Cardiac muscle cell (in vitro differentiated cells and primary cell): Measurements from ENCODE around the gene CCR8. TPM values are rescaled to one million over a fixed set of nuclear protein-coding genes. Genes with fewer than 3 reads are reported as not detected.

ENCODE experiments used
- DNase-seq, 2 donors: peaks; one replicate each; pipeline versions ENCODE4 v3.0.0 to v3.0.0-alpha.2; 2010 to 2017; ENCODE audit warnings: low read depth in 1 of 2, low spot score in 1 of 2
- H3K27ac ChIP-seq: fragments of 200-600 bp; sonication (generic); 2 replicates; pipeline ENCODE4 v1.5.1; 2016
- H3K27me3 ChIP-seq: fragments of 200-600 bp; sonication (generic); 2 replicates; pipeline ENCODE4 v1.6.0; 2016; ENCODE audit warnings: control low read depth
- H3K36me3 ChIP-seq: fragments of 200-600 bp; sonication (generic); 2 replicates; pipeline ENCODE4 v1.5.1; 2016; ENCODE audit warnings: control low read depth
- H3K4me1 ChIP-seq: fragments of 200-600 bp; sonication (generic); 2 replicates; pipeline ENCODE4 v1.8.1; 2017; ENCODE audit warnings: low read depth, mild to moderate bottlenecking, mixed run types
- H3K4me3 ChIP-seq: fragments of 200-600 bp; sonication (generic); 2 replicates; pipeline ENCODE4 v1.5.1; 2016; ENCODE audit warnings: mild to moderate bottlenecking
- H3K9me3 ChIP-seq: fragments of 200-600 bp; sonication (generic); 2 replicates; pipeline ENCODE4 v1.5.1; 2017; ENCODE audit warnings: low read depth, mild to moderate bottlenecking, control low read depth
- CTCF ChIP-seq: IDR thresholded peaks from 2 replicates; pipeline ENCODE4 v1.5.1; 2012; ENCODE audit warnings: low read depth, mild to moderate bottlenecking, low read length
- polyA plus RNA-seq: library from polyadenylated mRNA; unstranded; fragments of >200 nt; fragmentation: Nextera tagmentation; extraction: Ambion mirVana; gene quantifications from 2 replicates; pipeline ENCODE4 v1.2.1, GENCODE V29; 2016
- total RNA-seq: library from RNA; depleted of rRNA; stranded (reverse); fragments of >200 nt; gene quantifications from 2 replicates; pipeline ENCODE4 v1.2.3, GENCODE V29; 2016

Gene CCR8
- total and polyA plus RNA-seq, 2 experiments from 2014 or later: not detected

GRCh38 chr3:39284457-39284881 lies 45.0 kb upstream of the CCR8 start:
- DNase-seq: peak in 1 of 2 donors; percentile 10
- no peak for TF ChIP-seq CTCF

GRCh38 chr3:39285332-39285731 lies 44.2 kb upstream of the CCR8 start:
- H3K27ac ChIP-seq: no peak overlapping the region
- H3K36me3 ChIP-seq: no peaks in the 10 kb centered on the region
- TF ChIP-seq CTCF: no peak
- no peak overlapping the region for H3K4me3 ChIP-seq
- no peaks in the 10 kb centered on the region for H3K9me3 ChIP-seq
- no peaks in the 10 kb centered on the region for H3K27me3 ChIP-seq
- H3K4me1 ChIP-seq: peaks cover under 1% of the 10 kb centered on the region
- DNase-seq: no peak

More at GRCh38 chr3:39284457-39284881, 45.0 kb upstream of the CCR8 start:
- no peak overlapping the region for H3K4me3 ChIP-seq
- H3K9me3 ChIP-seq: no peaks in the 10 kb centered on the region
- H3K27me3 ChIP-seq: no peaks in the 10 kb centered on the region
- H3K36me3 ChIP-seq: no peaks in the 10 kb centered on the region
- no peak overlapping the region for H3K27ac ChIP-seq
- peaks cover 9% of the 10 kb centered on the region for H3K4me1 ChIP-seq

- Histone ChIP-seq H3K9me3 (no peaks in the 10 kb centered on the region), H3K4me1 (no peaks in the 10 kb centered on the region), H3K27me3 (no peaks in the 10 kb centered on the region), H3K36me3 (no peaks in the 10 kb centered on the region), H3K27ac (no peak overlapping the region), H3K4me3 (no peak overlapping the region)
- TF ChIP-seq CTCF: no peak
- no peak for DNase-seq
Measured at GRCh38 chr3:39286771-39287170, 42.7 kb upstream of the CCR8 start.

- Histone ChIP-seq H3K27ac (no peak overlapping the region), H3K9me3 (no peaks in the 10 kb centered on the region), H3K4me1 (no peaks in the 10 kb centered on the region), H3K36me3 (no peaks in the 10 kb centered on the region), H3K27me3 (no peaks in the 10 kb centered on the region), H3K4me3 (no peak overlapping the region)
- TF ChIP-seq CTCF: no peak
- no peak for DNase-seq
Measured at GRCh38 chr3:39287216-39288164, 42.0 kb upstream of the CCR8 start.

- Histone ChIP-seq H3K4me1 (no peaks in the 10 kb centered on the region), H3K4me3 (no peak overlapping the region), H3K27ac (no peak overlapping the region), H3K9me3 (no peaks in the 10 kb centered on the region), H3K27me3 (no peaks in the 10 kb centered on the region), H3K36me3 (no peaks in the 10 kb centered on the region)
- peak; percentile 96 for TF ChIP-seq CTCF
- DNase-seq: peak; percentile 82 to 94
Measured at GRCh38 chr3:39288300-39288808, 41.2 kb upstream of the CCR8 start.
